Measurements from ENCODE around the gene TWIST1.

The TWIST1 gene

GRCh38 chr7:19094598-19095352 is 22.7 kb downstream of the TWIST1 start:
- no peak for DNase-seq

DNA sequence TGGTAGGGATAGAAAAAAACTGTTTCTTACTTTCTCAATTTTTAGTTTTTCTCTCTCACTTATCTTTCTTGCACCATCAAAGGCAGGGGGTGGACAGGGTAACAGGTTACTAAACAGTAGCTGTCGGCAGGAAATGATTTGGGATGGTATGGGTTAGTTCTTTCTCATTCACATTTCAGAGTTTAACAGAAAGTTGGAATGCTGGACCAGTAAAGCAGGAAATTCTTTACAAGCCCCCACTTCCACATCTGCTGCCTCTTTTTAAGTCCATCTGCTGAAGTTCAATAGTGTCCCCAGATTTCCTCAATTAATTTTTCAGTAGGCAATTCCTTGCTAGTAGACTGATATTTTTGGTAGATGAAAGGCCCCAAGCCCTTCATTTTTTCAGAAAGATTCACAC is 23.3 kb downstream of the TWIST1 start:
- no peak for DNase-seq

- no peak for DNase-seq
Observed at GRCh38 chr7:19091550-19092200, 25.8 kb downstream of the TWIST1 start.

DNA sequence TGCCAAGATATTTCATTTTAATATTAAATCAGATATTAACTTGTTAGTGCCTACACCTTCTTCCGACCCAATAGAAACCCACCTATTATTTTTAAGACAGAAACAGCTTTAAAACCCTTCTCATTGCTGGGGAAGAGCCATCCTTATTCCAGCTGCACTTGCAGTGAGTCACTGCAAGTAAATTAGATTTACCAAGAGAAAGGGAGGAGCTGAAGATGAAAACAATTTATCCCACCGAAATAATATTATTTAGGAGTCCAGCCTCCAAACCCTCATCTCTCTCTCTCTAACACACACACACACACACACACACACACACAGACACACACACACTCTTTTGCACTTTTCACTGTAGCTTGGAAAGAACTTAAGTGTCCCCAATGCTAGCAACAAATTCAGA is 26.9 kb downstream of the TWIST1 start:
- DNase-seq = no peak

- DNase-seq = no peak
Observed at GRCh38 chr7:19089797-19090196, 27.6 kb downstream of the TWIST1 start.

GRCh38 chr7:19089378-19089777 is 28.1 kb downstream of the TWIST1 start:
- no peak for DNase-seq

GRCh38 chr7:19080093-19080492 is 37.3 kb downstream of the TWIST1 start:
- DNase-seq = no peak

GRCh38 chr7:19079066-19079465 is 38.4 kb downstream of the TWIST1 start:
- DNase-seq = no peak

DNA sequence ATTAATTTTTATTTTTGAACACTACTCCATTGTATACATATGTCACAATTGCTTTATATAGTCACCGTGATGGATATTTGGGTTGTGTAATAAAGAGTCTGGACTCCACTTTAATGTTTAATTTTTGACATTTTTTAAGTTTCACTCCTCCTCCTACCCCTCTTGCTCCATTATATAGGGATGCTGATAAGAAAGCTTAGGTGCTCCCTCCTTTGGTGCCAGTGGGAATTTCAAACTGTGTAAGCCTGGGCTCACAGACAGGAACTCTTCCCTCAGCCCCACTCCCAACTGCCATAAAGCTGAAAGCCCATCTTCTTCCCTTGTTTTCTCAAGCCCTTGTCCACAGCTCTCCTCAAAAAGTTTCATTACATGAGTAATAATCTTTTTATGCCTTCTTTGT is 47.6 kb downstream of the TWIST1 start:
- no peak for DNase-seq

DNA sequence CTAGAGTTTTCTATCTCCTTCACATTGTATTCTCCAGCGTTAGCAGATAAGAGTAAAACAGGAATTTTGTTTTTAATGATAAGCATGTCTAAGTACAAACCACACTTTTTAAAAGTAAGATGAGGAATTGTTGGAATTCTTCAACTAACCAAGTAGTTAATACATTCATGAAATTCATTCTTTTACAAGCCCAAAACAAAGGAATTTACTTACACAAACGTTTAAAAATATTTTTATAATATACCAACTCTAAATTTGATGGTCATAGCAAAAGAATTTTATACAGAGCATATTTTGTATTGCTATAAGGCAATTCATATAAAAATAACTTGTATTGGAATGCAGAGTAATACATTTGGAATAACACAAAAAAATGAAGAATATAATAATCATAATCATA is 51.3 kb downstream of the TWIST1 start:
- no peak for DNase-seq
